GM12801 (cell line): ENCODE measurements around the gene RRP36.

Source experiments
- CTCF ChIP-seq: IDR thresholded peaks from one replicate; pipeline ENCODE4 v1.5.1; 2011; ENCODE audit warnings: control low read depth; ENCODE audit not compliant: insufficient read length; ENCODE audit errors: extremely low read depth

The RRP36 gene

GRCh38 chr6:43021270-43022047 lies at the start of gene RRP36:
Gene RRP36 (plus strand): TSS chr6:43021623. CDS start chr6:43021655, 32 bp downstream.
- no peak for TF ChIP-seq CTCF

GRCh38 chr6:42971746-42972327 lies 49.6 kb upstream of the RRP36 start:
- no peak for TF ChIP-seq CTCF

GRCh38 chr6:42973926-42974325 lies 47.5 kb upstream of the RRP36 start:
- no peak for TF ChIP-seq CTCF

- no peak for TF ChIP-seq CTCF
Observed at GRCh38 chr6:42974919-42975505, 46.4 kb upstream of the RRP36 start.

- TF ChIP-seq CTCF = no peak
Observed at GRCh38 chr6:42978487-42978838, 43.0 kb upstream of the RRP36 start.

GRCh38 chr6:42978839-42979522 lies 42.4 kb upstream of the RRP36 start, which contains the start of gene PEX6:
Gene PEX6 (minus strand): TSS chr6:42979181. CDS start chr6:42979150, 31 bp downstream.
- TF ChIP-seq CTCF = no peak

GRCh38 chr6:42979523-42980177 lies 41.8 kb upstream of the RRP36 start:
- no peak for TF ChIP-seq CTCF
